PC-3 (cell line): Measurements from ENCODE around the gene FBLN1. TPM values are rescaled to one million over a fixed set of nuclear protein-coding genes. Genes with fewer than 3 reads are reported as not detected.

Experiments used
- ATAC-seq: fragments of 200-7000 bp; cut with Tn5 transposase; 2 replicates; pipeline ENCODE4 v1.9.1; 2020; ENCODE audit warnings: mild to moderate bottlenecking, moderate library complexity
- BruUV-seq: library from RNA; stranded (reverse); fragments of 400-500 nt; replicated peaks from 2 replicates; lab custom pipeline; 2021; lab: Mats Ljungman, UMichigan
- CTCF ChIA-PET: fragments of 300-600 bp; sonication (Branson Sonifier 250); formaldehyde crosslinking; loops from one replicate; lab custom pipeline; 2022; ENCODE audit warnings: antibody characterized with exemption; lab: Charles Lee
- POLR2A ChIA-PET: fragments of 300-600 bp; sonication (Branson Sonifier 250); formaldehyde crosslinking; loops from one replicate; lab custom pipeline; 2022; ENCODE audit warnings: antibody characterized with exemption; ENCODE audit not compliant: unreplicated experiment; lab: Charles Lee
- DNase-seq: peaks from one replicate; pipeline ENCODE4 v3.0.0-alpha.2; 2015
- H2AFZ ChIP-seq: fragments of 300-600 bp; sonication (generic); 2 replicates; pipeline ENCODE4 v1.6.0; 2016; ENCODE audit warnings: antibody characterized with exemption, low read length
- H3F3A ChIP-seq: fragments of 300-600 bp; sonication (generic); one replicate; pipeline ENCODE4 v1.6.0; 2017; ENCODE audit warnings: antibody characterized with exemption, low read length, control low read depth, mild to moderate bottlenecking; ENCODE audit not compliant: unreplicated experiment
- H3K27ac ChIP-seq: fragments of 300-600 bp; sonication (generic); 2 replicates; pipeline ENCODE4 v1.5.1; 2016; ENCODE audit warnings: mild to moderate bottlenecking, low read length
- H3K27me3 ChIP-seq: fragments of 300-600 bp; sonication (generic); 2 replicates; pipeline ENCODE4 v1.6.1; 2016; ENCODE audit warnings: low read length, mixed read lengths
- H3K36me3 ChIP-seq: fragments of 300-600 bp; sonication (generic); 2 replicates; pipeline ENCODE4 v1.6.1; 2016; ENCODE audit warnings: low read depth, mixed run types, low read length, mixed read lengths
- H3K4me1 ChIP-seq: fragments of 300-600 bp; sonication (generic); 2 replicates; pipeline ENCODE4 v1.5.1; 2016; ENCODE audit warnings: low read length; ENCODE audit not compliant: insufficient read depth
- H3K4me2 ChIP-seq: fragments of 300-600 bp; sonication (generic); 2 replicates; pipeline ENCODE4 v1.6.0; 2016; ENCODE audit warnings: low read length
- H3K4me3 ChIP-seq: fragments of 300-600 bp; sonication (generic); 2 replicates; pipeline ENCODE4 v1.5.1; 2016; ENCODE audit warnings: mild to moderate bottlenecking, low read length, mixed read lengths
- H3K79me2 ChIP-seq: fragments of 300-600 bp; sonication (generic); 2 replicates; pipeline ENCODE4 v1.6.1; 2017; ENCODE audit warnings: low read length, mixed read lengths
- H3K9ac ChIP-seq: fragments of 300-600 bp; sonication (generic); 2 replicates; pipeline ENCODE4 v1.6.0; 2016; ENCODE audit warnings: mild to moderate bottlenecking, low read length
- H3K9me2 ChIP-seq: fragments of 300-600 bp; sonication (generic); replicated peaks from 2 replicates; pipeline ENCODE4 v1.6.1; 2016; ENCODE audit warnings: mixed run types, low read length, mixed read lengths
- H3K9me3 ChIP-seq: fragments of 300-600 bp; sonication (generic); 2 replicates; pipeline ENCODE4 v1.6.1; 2016; ENCODE audit warnings: low read length, mixed read lengths
- H4K20me1 ChIP-seq: fragments of 300-600 bp; sonication (generic); 2 replicates; pipeline ENCODE4 v1.6.1; 2016; ENCODE audit warnings: low read length, mixed read lengths
- CTCF ChIP-seq: fragments of 300-600 bp; sonication (generic); conservative IDR thresholded peaks from 2 replicates; pipeline ENCODE4 v1.5.1; 2017; ENCODE audit warnings: antibody characterized with exemption, low read depth, mild to moderate bottlenecking, low read length
- EZH2 ChIP-seq: fragments of 300-600 bp; sonication (generic); IDR thresholded peaks from one replicate; pipeline ENCODE4 v1.6.1; 2017; ENCODE audit warnings: antibody characterized with exemption, mild to moderate bottlenecking, low read length; ENCODE audit not compliant: unreplicated experiment
- EZH2phosphoT487 ChIP-seq: fragments of 300-600 bp; sonication (generic); IDR thresholded peaks from 2 replicates; pipeline ENCODE4 v1.6.1; 2018; ENCODE audit warnings: mild to moderate bottlenecking, antibody characterized with exemption, low read length, borderline replicate concordance
- intact Hi-C: fragments of 100-400 bp; cut with micrococcal nuclease; formaldehyde crosslinking; loops from 2 replicates; pipeline ENCODE4 v1.9.0; 2023
- total RNA-seq: library from RNA; depleted of rRNA; stranded (reverse); fragments of >200 nt; gene quantifications from 2 replicates; pipeline ENCODE4 v1.2.3, GENCODE V29; 2014

Gene FBLN1
- total RNA-seq, 1 experiment from 2014 or later, result 13.4 TPM

DNA sequence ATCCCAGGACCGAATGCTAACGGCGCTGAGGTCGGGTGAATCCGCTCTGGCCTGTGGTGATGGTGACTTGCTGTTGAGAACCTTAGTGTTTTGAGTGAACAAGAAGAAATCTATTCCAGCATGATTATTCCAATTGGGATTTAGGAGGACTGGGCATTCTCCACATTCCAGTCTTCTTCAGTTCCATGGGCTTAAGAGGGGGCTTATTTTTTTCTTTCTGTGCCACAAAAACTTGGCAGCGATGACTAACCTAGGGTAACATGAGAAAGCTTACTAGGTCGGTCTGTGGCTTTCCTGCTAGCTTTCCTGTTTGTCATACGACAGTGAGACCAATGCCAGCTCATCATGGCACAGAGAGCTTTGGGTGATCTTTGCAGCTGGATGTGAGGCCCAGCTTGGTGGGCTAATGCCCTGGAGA is 106.1 kb downstream of the FBLN1 start:
- Histone ChIP-seq H3K4me1 (peaks cover 50% of the 10 kb centered on the region), H3K27me3 (no peaks in the 10 kb centered on the region), H3F3A (no peaks in the 10 kb centered on the region), H3K9me3 (no peaks in the 10 kb centered on the region), H3K36me3 (no peaks in the 10 kb centered on the region), H3K4me3 (no peak overlapping the region), H3K79me2 (no peaks in the 10 kb centered on the region), H3K27ac (peak overlapping the region; percentile 98), H3K9me2 (no peaks in the 10 kb centered on the region), H4K20me1 (no peaks in the 10 kb centered on the region), H2AFZ (no peak overlapping the region), H3K4me2 (peak overlapping the region; percentile 64), H3K9ac (peak overlapping the region; percentile 84)
- ChIA-PET POLR2A (interaction anchor here (0.5 kb wide), 2 partner anchors 63 to 541 kb away, joined by 14 to 19 read pairs; partner anchors contain the start of gene ATXN10), CTCF (interaction anchor here (0.5 to 0.9 kb wide), 2 partner anchors 256 to 368 kb away, joined by 5 to 16 read pairs; partner anchors contain the start of gene WNT7B)
- TF ChIP-seq CTCF, result no peak
- TF ChIP-seq EZH2phosphoT487, result no peak
- intact Hi-C loops, result no loop called here
- peak; percentile 66 for ATAC-seq
- BruUV-seq, result no TSS peak
- peak; percentile 87 for DNase-seq

DNA sequence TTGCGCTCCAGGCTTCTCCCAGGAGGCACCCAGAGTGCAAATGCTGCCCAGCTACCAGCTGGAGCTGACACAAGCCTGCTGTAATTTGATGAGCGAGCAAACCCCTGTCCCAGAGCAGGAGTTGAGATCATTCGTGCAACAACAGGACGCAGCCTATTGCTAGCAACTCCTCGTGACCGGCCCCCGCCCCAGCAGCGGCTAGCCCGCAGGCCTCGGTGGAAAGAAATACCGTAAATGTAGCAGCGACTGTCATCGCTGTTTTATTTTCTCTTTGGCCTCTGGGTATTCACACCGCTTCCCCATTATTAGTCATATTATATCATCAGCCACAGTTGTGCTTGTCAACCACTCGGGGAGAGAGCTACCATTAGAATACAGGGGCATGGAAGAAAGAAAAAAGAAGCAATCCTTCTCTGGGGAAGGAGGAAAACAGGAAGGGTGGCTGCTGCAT is 109.8 kb downstream of the FBLN1 start:
- no peaks in the 10 kb centered on the region for H3F3A ChIP-seq
- no TSS peak for BruUV-seq
- POLR2A ChIA-PET, result interaction anchor here (0.6 kb wide), 1 partner anchor 361 kb away, joined by 4 read pairs; no protein-coding TSS in a partner anchor
- DNase-seq (peak; percentile 75), ATAC-seq (peak; percentile 77)
- H2AFZ ChIP-seq, result peak overlapping the region; percentile 40
- intact Hi-C loops, result no loop called here
- H3K79me2 ChIP-seq, result no peaks in the 10 kb centered on the region
- H3K27ac ChIP-seq, result peak overlapping the region; percentile 91
- CTCF ChIA-PET, result no interaction called here
- H3K9me2 ChIP-seq, result no peaks in the 10 kb centered on the region
- H3K36me3 ChIP-seq, result no peaks in the 10 kb centered on the region
- peak overlapping the region; percentile 46 for H3K4me3 ChIP-seq
- no peak for TF ChIP-seq EZH2
- TF ChIP-seq EZH2phosphoT487, result no peak
- no peak for TF ChIP-seq CTCF
- peaks cover 33% of the 10 kb centered on the region for H3K4me1 ChIP-seq
- peak overlapping the region; percentile 77 for H3K9ac ChIP-seq
- H4K20me1 ChIP-seq, result no peaks in the 10 kb centered on the region
- no peaks in the 10 kb centered on the region for H3K9me3 ChIP-seq
- H3K27me3 ChIP-seq, result no peaks in the 10 kb centered on the region
- H3K4me2 ChIP-seq, result peak overlapping the region; percentile 83

- no peaks in the 10 kb centered on the region for H3K9me2 ChIP-seq
- no peaks in the 10 kb centered on the region for H4K20me1 ChIP-seq
- ATAC-seq (no peak), DNase-seq (no peak)
- peak overlapping the region; percentile 83 for H3K4me2 ChIP-seq
- H3K27ac ChIP-seq, result peak overlapping the region; percentile 91
- H3K4me1 ChIP-seq, result peaks cover 29% of the 10 kb centered on the region
- H3K27me3 ChIP-seq, result no peaks in the 10 kb centered on the region
- no peaks in the 10 kb centered on the region for H3K36me3 ChIP-seq
- H3K79me2 ChIP-seq, result no peaks in the 10 kb centered on the region
- no TSS peak for BruUV-seq
- no peak for TF ChIP-seq CTCF
- intact Hi-C loops, result no loop called here
- peak overlapping the region; percentile 40 for H2AFZ ChIP-seq
- ChIA-PET CTCF (no interaction called here), POLR2A (no interaction called here)
- no peaks in the 10 kb centered on the region for H3K9me3 ChIP-seq
- peak overlapping the region; percentile 46 for H3K4me3 ChIP-seq
- H3F3A ChIP-seq, result no peaks in the 10 kb centered on the region
- H3K9ac ChIP-seq, result peak overlapping the region; percentile 77
Observed at GRCh38 chr22:45612940-45613339, 110.3 kb downstream of the FBLN1 start.
